Stimulated activated CD4-positive, alpha-beta T cell treated with anti-CD3 and anti-CD28 coated beads, TNF-alpha, amount 100 ng/mL, for 48 hours (primary cell): ENCODE measurements around the gene CYP2F1.
"Not testable (repeated sequence)": the region's sequence is repeated elsewhere in the genome, so short reads cannot be mapped to it uniquely, and the experiment has no call there.

Experiments used
- DNase-seq, 3 donors: peaks; one replicate each; pipeline ENCODE4 v3.0.0-alpha.2; 2020; ENCODE audit warnings: low read depth in 3 of 3

The CYP2F1 gene

DNA sequence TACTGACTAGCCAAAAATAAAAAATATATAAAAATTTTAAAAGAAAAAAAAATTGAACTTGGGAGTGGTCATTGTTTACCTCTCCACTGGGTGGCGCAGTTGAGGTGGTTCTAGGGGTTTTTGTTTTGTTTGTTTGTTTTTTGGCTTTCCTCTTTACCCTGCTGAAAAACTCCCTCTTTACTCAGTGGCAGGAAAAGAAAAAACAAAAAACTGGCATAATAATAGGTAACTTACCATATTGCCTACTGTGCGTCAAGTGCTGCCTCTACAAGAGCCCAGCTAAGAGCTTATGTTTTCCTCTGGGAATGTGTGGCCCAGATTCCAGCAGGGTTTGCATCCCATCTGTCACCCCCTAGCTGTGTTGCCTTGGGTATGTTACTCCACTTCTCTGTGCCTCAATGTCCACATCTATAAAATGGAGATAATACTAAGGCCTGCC is 12.6 kb downstream of the CYP2F1 start:
- DNase-seq = not testable (repeated sequence)

DNA sequence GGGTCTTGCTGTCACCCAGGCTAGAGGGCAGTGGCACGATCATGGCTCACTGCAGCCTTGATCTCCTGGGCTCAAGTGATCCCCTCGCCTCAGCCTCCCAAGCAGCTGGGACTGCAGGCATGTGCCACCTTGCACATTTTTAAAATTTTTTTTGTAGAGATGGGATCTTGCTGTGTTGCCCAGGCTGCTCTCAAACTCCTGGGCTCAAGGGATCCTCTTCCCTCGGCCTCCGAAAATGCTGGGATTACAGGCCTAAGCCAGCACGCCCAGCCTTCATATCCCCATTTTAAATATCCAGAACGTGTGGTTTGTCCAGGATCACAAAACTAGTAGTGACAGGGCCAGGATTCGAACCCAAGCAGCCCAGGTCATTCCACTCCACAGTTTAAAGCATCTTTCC is 13.1 kb downstream of the CYP2F1 start:
- DNase-seq = not testable (repeated sequence)

DNA sequence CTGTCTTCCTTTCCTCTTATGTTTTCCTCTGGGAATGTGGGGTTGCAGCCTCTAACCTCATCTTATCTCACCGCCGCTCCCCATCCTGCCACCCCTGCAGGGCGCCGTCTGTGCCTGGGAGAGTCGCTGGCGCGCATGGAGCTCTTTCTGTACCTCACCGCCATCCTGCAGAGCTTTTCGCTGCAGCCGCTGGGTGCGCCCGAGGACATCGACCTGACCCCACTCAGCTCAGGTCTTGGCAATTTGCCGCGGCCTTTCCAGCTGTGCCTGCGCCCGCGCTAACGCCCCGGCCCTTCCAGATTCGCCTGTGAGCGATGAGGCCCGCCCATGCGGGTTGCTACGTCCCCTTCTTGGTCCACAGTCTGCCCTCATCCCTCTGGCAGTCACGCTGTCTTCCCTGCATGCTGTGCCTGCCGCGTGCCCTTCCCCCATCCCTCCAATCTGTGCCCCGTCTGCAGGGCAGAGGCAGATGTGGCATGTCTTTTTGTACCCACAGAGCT is 13.6 kb downstream of the CYP2F1 start:
- peak; percentile 27 to 84 (median 58) for DNase-seq

DNA sequence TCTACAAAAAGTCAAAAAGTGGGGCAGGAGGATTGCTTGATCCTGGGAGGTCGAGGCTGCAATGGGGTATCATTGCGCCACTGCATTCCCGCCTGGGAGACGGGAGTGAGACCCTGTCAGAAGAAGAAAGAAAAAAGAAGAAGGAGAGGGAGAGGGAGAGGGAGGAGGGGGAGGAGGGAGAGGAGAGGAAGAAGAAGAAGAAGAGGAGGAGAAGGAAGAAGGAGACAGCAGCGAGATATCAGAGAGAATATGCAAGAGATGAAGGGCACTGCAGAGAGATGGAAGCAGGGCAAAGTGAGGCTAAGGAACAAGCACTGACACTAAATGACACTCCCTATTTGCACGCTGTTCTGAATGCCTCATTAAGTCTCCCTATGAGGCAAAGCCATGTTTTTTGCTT is 14.5 kb downstream of the CYP2F1 start:
- no peak for DNase-seq

DNA sequence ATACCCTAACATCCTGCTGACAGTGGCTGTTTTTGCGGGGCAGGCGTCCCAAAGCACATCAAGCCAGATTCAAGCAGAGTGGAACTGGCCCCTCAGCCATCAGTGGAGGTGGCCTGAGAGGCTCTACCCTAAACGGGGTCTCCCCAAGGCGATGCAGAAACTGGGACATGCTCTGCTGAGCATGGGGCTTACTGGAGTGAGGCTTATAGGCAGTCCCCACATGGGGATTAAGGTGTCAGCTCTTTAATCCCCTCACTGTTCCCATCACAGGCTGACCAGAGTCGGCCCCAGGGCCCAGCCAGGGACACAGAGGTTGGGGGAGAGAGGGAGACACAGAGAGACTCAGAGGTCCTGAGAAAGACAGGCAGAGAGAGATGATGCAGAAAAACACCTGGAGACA is 17.0 kb downstream of the CYP2F1 start:
- DNase-seq = no peak

DNA sequence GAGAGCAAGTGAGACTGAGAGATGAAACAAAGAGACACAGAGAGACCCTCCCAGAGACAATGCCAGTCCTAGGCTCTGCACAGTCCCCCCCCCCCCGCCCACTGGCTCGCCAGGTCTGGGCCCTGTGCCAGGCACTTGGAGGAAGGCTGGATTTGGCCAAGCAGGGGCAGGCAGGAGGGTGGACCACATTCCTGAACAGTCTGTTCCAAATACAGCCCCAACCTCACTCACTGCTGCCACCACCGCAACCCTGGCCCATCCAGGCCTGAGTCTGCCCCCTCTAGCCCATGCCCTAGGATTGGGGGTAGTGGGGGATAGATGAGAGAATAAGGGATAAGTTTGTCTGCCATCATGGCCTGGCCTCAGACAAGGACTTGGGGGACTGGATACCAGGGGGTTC is 19.0 kb downstream of the CYP2F1 start:
- no peak for DNase-seq

DNA sequence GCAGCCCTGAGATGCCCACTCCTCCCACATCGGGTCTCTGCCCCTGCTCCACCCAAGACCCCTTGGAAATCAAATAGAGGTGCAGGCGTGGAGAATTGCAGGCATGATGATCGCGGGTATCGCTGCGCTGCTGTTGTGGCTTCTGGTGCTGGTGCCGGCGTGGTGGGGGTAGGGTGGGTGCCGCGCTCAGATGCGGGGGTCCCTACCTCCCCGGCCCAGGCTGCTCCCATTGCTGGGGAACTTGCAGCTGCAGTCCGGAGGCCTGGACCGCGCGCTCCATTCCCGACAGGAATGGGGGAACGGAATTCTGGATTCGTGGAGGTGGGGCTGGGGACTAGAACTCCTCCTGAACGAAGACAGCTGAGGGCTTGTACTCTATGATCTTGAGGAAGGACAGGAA is 20.4 kb downstream of the CYP2F1 start:
- DNase-seq = no peak

DNA sequence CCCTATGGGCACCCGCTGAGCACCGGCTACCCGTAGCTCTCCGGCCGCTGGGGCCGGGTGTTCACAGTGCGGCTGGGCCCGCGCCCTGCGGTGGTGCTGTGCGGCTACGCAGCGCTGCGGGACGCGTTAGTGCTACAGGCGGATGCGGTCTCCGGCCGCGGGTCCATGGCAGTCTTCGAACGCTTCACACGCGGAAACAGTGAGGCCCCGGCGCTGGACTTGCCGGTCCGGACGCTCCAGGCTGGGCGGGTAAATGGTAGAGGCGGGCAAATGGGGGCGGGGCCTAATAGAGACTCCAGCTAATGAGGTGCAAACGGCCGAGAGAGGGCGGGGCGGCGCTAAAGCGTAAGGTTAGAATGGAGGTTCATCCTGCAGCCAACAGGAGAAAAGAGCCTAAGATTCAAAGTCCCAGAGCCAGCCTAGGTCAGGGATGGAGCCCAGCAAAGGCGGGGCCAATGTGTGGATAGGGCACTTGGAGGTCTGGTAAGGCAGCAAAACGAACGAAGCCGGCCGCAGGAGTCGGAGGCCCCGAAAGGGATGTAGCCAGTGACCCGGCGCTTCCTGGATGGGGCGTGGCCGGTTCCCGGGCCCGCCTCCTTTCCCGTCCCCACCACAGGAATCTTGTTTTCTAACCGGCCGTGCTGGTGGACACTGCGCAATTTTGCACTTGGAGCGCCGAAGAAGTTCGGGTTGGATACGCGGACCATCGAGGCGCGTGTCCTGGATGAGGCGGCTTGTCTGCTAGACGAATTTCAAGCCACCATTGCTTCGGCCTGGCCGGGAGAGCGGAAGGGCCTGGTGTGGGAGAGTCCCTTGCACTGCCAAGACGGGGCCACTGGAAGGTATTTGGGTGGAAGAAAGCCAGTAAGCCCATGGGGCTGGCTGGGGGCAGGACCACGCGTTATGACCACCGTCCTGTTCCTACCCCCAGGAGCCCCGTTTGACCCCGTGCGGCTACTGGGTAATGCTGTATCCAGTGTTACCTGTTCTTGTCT is 21.5 kb downstream of the CYP2F1 start:
- peak in 1 of 3 donors; percentile 7 for DNase-seq

DNA sequence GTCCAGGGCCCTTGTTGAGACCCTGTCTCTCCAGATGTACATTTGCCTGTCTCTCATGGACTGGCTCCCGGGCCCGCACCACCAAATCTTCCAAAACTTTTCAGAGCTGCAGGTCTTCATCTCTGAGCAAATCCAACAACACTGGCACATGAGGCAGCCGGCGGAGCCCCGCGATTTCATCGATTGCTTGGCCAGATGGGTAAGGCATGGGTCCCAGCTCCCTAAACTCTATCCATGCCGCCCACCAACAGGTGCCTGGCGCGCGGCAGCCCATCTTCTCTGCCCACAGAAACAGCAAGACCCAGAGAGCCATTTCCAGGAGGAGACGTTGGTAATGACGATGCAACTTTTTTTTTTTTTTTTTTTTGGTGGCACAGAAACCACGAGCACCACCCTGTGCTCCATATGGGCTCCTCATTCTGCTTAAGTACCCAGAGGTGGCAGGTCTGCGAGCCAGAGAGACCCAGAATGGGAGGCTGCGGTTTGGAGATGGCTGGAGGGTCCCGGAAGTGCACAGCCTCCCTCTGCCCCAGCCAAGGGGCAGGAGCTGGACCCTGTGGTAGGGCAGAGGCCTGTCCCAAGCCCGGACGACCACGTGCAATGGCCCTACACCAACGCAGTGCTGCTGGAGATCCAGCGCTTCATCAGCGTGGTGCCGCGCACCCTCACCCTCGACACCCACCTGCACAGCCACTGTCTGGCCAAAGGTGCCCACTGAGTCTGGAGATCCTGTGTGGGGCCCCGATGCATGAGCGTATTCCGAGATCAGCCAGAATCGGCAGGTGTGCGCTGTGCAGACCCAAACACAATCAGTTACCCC is 22.6 kb downstream of the CYP2F1 start:
- DNase-seq = no peak

DNA sequence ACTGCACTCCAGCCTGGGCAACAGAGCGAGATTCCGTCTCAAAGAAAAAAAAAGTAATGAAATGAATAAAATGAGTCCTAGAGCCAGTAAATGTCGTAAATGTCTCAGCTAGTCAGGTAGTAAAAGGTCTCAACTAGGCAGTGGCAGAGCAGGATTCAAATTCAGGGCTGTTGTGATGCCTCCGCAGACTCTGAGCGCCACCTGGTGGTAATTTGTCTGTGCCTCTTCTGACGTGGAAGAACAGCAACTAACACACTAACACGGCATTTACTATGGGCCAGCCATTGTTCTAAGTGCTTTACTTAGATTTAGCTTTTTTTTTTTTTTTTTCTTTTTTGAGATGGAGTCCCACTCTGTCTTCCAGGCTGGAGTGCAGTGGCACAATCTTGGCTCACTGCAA is 30.2 kb downstream of the CYP2F1 start:
- DNase-seq = peak; percentile 77 to 89 (median 82)

DNA sequence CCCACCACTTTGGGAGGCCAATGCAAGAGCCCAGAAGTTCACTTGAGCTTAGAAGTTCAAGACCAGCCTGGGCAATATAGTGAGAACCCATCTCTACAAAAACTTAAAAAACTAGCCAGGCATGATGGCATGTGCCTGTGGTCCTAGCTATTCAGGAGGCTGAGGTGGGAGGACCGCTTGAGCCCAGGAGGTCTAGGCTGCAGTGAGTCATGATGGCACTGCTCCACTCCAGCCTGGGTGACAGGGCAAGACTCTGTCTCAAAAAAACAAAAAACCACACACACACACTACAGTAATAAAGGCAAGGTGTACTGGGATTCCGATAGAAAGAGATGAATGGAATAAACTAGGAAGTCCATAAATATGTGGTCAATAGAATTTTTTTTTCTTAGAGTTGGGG is 35.6 kb downstream of the CYP2F1 start:
- DNase-seq = no peak

DNA sequence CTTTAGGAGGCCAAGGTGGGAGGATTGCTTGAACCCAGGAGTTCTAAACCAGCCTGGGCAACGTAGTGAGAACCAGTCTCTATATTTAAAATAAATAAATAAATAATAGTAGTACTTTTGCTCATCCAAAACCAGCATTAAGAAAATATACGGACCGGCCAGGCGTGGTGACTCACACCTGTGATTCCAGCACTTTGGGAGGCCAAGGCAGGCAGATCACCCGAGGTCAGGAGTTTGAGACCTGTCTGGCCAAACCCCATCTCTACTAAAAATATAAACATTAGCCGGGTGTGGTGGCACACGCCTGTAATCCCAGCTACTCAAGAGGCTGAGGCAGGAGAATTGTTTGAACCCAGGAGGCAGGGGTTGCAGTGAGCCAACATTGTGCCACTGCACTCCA is 36.8 kb downstream of the CYP2F1 start:
- DNase-seq = not testable (repeated sequence)

DNA sequence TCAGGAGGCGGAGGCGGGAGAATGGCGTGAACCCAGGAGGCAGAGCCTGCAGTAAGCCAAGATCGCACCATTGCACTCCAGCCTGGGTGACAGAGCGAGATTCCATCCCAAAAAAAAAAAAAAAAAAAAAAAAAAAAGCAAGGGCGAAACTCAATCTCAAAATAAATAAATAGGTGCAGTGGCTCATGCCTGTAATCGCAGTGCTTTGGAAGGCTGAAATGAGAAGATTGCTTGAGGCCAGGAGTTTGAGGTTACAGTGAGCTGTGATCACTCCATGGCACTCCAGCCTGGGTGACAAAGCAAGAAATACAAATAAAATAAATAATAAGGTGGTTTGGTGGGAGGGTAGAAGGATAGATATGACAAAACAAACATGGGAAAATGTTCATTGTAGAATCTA is 39.8 kb downstream of the CYP2F1 start:
- no peak for DNase-seq

DNA sequence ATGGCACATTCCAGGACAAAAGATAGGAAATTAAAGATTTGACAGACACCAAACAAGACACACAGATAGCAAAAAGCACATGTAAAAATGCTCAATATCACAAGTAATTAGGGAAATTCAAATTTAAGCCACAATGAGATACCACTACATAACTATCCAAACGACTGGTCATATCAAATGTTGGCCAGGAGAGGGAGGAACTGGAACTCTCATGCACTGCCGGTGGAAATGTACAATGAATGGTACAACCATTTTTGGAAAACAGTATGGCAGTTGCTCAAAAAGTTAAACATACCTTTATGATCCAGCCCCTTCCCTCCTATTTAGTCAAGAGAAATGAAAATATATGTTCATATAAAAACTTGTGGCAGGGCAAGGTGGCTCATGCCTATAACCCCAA is 42.0 kb downstream of the CYP2F1 start:
- DNase-seq = no peak

DNA sequence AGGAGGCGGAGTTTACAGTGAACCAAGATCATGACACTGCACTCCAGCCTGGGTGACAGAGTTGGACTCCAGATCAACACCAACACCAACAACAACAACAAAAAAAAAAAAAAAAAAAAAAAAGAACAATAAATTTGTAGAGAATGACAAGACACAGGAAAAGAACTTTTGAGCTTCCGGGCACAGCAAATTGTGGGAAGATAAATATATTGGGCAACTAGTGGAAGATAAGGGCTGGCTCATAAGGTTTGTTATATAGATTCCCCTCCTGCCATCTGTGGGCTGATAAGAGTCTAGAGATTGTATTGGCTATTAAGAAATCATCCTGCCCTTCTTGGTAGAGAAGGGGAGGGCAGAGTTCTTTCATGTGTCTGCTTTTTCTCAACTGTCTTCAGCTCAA is 45.6 kb downstream of the CYP2F1 start:
- no peak for DNase-seq

DNA sequence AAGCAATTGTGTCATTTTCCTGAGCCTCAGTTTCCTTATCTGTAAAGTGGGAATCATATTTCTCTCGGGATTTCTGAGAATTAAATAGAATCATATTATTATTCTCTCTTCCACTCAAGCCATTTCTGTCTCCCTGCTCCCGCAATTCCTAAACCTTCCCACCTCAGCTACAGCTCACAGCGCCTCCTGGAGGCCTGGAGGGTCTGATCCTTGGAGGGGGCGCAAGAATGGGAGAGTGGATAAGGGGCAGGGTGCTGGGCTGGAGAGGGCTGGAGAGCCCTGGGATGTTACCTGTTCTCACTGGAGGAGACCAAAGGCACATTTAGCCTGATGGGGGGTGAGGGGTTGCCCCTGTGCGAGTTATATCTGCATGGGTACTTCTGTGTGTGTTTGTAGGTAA is 47.7 kb downstream of the CYP2F1 start:
- no peak for DNase-seq

DNA sequence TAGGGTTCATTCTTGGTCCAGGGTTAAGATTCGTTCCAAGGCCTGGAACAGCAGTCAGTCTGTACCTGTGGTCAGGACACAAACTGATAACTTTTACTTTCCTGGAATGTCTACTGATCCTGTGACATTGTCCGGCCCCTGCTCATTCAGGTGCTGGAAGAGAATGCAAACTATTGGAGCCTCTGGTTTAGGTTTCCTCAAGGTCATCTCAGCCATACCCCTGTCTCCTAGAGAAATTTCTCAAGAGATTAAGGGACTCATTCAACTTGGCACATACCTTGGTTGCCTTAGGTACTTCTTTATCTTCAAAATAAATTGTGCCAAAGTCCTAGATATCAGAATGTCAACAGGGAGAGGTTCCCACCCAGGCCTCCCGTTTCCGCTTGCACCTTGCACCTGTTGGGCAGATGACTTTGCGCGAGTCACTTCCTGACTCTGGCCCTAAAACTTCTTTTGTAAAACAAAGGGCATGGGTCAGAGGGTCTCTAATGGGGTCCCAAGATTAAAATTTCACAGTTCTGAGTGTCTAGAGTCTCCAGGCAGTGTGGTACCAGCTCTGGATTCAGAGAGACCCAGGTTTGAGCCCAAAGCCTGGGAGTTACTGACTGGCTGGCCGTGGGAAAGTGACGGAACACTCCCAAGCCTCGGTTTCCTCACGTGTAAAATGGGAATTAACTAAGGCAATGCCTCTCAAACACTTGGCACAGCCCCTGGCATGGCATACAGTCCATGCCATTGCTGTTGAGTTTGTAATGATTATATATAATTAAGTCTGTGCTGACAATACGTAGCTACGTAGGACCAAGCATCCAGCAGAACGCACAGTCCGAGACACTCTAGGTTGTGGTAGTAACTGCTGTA is 52.9 kb downstream of the CYP2F1 start:
- DNase-seq = no peak

DNA sequence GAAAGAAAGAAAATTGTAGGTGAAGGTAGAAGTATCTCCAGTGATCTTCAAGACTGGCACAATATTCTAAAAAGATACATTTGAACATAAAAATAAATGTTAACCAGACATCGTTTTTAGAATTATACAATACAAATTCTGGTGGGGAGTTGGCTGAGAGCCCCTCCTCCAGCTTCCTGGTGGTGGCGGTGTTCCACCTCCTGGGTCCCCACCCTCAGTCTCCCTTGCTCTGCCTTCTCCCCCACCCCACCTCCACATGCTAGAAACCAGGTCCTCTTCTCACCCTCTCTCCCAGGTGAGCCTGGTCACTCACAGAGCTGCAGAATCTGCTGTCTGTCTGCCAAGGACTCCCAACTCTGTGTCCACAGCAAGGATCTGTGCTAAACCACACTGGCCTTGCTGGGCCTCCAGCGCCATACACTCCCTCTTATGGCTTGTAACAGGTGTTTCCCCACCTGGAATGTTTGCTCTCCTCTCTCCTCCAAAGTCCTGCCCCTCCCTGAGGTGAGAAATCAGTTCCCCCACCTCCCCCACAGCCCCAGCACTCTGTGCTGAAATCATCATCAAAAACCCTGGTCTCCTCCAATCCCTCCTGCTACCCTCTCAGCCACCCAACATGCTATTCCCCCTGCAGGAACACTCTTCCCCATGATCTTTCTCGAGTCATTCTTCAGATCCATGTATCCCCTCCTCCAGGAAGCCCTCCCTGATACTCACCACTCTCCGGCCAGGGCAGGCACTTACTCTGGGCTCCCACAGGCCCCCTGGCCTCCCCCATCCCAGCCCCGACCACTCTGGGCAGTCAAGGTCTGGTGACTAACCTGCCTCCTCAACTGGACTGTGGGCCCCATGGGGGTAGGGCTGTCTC is 58.3 kb downstream of the CYP2F1 start:
- no peak for DNase-seq

DNA sequence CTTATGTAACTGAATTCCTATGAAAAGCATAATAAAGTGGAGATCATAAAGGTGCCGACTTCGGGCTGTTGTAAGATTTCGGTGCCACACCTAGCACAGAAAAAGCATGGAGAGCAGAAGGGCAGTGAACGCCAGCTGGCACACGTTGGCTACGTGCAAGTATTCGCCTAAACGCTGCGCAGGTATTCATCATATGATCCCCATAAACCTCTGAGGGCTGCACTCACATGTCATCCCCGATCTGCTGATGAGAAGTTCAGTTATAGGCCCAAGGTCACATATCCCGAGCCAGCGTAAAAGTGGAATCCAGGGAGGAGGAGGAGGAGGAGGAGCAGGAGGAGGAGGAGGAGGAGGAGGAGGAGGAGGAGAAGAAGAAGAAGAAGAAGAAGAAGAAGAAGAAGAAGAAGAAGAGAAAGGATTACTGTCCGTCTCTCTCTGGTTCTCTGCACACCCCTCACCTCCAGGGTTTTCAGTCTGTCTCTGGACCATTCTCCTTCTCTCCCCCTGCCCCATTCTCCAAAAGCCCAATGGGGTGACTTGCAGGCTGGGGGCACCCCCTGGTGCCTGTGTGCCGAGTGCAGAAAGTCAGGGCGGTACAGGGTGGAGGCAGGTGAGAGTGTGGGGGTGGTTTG is 60.2 kb downstream of the CYP2F1 start:
- no peak for DNase-seq
